ENCODE data around the gene EFCAB5. TPM values are rescaled to one million over a fixed set of nuclear protein-coding genes. Genes with fewer than 3 reads are reported as not detected.

EFCAB5 gene
- total RNA-seq, 1 experiment from 2014 or later, result 0.39 TPM

DNA sequence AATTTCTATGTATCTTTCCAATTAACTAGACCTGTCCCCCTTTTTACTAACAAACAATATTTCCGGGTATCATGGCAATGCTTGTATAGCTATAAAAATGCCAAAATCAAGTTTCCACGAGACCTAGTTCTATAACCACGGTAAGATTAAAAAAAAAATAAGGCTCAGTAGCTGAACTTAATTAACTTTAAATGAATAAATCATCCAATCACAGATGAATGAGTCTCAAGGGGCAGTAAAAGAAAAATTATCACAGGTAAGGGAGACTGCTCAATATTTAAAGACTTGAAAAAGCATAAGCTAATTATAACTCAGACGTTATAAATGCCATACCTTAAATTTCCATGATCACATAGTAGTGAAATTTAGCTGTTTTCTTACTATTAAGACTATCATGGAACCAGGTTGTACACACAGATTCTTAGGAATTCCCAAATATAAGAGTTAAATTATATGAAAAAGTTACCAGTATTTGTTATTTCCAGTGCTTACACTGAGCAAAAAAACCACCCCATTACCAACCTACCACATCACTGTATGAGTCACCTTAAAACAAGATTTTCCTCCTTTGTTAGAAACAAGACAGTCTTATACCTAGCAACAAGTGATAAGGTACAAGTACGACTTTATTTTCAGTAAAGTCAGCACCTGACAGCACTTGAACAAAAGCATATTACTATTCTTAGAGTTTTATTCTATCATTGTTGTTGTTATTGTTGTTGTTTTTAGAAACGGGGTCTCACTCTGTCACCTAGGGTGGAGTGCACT is 32.0 kb upstream of the EFCAB5 start:
- H3K27me3 ChIP-seq (ENCODE audit: control insufficient read depth, insufficient read depth, low read length), result no peaks in the 10 kb centered on the region
- DNase-seq (ENCODE audit: low read depth, low spot score) (no peak), ATAC-seq (no peak)
- POLR2A ChIA-PET, result no interaction called here
- in situ Hi-C loops (cut with HindIII; ENCODE audit: low pct_unique_long_range_greater_than_20kb, low sequenced_read_pairs) (no loop called here), intact Hi-C loops (cut with micrococcal nuclease; ENCODE audit: unreplicated experiment) (no loop called here)
- TF ChIP-seq TCF7L2 (IDR thresholded peaks at IDR 0.05; ENCODE audit: low read depth, low read length), result no peak
- TF ChIP-seq, protein P1, sequence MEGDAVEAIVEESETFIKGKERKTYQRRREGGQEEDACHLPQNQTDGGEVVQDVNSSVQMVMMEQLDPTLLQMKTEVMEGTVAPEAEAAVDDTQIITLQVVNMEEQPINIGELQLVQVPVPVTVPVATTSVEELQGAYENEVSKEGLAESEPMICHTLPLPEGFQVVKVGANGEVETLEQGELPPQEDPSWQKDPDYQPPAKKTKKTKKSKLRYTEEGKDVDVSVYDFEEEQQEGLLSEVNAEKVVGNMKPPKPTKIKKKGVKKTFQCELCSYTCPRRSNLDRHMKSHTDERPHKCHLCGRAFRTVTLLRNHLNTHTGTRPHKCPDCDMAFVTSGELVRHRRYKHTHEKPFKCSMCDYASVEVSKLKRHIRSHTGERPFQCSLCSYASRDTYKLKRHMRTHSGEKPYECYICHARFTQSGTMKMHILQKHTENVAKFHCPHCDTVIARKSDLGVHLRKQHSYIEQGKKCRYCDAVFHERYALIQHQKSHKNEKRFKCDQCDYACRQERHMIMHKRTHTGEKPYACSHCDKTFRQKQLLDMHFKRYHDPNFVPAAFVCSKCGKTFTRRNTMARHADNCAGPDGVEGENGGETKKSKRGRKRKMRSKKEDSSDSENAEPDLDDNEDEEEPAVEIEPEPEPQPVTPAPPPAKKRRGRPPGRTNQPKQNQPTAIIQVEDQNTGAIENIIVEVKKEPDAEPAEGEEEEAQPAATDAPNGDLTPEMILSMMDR (IDR thresholded peaks at IDR 0.05), result no peak
- TF ChIP-seq SIN3A (IDR thresholded peaks at IDR 0.05; ENCODE audit: borderline replicate concordance, insufficient read depth, low read depth, low read length), result no peak
- TF ChIP-seq POLR2AphosphoS5 (IDR thresholded peaks at IDR 0.05; ENCODE audit: low read depth, low read length), result no peak
- TF ChIP-seq, protein P2, sequence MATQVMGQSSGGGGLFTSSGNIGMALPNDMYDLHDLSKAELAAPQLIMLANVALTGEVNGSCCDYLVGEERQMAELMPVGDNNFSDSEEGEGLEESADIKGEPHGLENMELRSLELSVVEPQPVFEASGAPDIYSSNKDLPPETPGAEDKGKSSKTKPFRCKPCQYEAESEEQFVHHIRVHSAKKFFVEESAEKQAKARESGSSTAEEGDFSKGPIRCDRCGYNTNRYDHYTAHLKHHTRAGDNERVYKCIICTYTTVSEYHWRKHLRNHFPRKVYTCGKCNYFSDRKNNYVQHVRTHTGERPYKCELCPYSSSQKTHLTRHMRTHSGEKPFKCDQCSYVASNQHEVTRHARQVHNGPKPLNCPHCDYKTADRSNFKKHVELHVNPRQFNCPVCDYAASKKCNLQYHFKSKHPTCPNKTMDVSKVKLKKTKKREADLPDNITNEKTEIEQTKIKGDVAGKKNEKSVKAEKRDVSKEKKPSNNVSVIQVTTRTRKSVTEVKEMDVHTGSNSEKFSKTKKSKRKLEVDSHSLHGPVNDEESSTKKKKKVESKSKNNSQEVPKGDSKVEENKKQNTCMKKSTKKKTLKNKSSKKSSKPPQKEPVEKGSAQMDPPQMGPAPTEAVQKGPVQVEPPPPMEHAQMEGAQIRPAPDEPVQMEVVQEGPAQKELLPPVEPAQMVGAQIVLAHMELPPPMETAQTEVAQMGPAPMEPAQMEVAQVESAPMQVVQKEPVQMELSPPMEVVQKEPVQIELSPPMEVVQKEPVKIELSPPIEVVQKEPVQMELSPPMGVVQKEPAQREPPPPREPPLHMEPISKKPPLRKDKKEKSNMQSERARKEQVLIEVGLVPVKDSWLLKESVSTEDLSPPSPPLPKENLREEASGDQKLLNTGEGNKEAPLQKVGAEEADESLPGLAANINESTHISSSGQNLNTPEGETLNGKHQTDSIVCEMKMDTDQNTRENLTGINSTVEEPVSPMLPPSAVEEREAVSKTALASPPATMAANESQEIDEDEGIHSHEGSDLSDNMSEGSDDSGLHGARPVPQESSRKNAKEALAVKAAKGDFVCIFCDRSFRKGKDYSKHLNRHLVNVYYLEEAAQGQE (IDR thresholded peaks at IDR 0.05; ENCODE audit: insufficient read depth in 1 of 2, low read depth in 2 of 2, low read length in 1 of 2), result no peak
- no peak overlapping the region for H3K27ac ChIP-seq (ENCODE audit: low read length)
- H3K4me1 ChIP-seq (ENCODE audit: control insufficient read depth, insufficient read depth, low read length), result no peaks in the 10 kb centered on the region
- BruUV-seq (replicated peaks), result TSS peak; percentile 41
- H3K4me3 ChIP-seq (ENCODE audit: low read depth in 2 of 2, low read length in 2 of 2), result no peak overlapping the region
- no peaks in the 10 kb centered on the region for H3K36me3 ChIP-seq (ENCODE audit: control insufficient read depth, insufficient read depth, low read length)
- H3K9me3 ChIP-seq (ENCODE audit: control insufficient read depth, insufficient read depth, low read depth, low read length), result no peaks in the 10 kb centered on the region
- CTCF ChIA-PET, result no interaction called here

DNA sequence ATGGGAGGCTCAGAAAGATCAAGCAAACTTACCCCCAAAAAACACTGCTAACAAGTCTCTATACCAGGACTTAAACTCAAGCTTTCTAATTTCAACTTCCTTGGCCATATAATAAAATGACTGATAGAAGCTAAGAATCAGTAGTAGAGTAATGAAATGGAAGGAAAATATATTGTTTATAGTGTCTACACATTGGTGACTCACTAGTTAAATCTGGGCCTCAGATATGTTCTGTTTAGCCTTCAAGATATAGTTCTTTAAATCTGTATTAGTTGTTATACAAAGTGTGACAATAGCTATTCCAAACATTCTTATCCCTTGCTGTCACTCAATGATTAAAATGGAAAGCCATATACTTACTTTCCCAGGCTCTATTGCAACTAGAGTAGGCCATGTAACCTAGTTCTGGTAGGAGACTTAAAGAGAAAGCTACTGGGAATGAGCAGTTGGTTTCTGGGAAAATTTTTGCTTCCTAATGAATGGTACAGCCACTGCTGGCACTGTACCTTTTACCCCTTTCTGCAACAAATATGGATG is 29.7 kb upstream of the EFCAB5 start:
- H3K9me3 ChIP-seq (ENCODE audit: control insufficient read depth, insufficient read depth, low read depth, low read length), result no peaks in the 10 kb centered on the region
- ATAC-seq (no peak), DNase-seq (ENCODE audit: low read depth, low spot score) (no peak)
- H3K4me3 ChIP-seq (ENCODE audit: low read depth in 2 of 2, low read length in 2 of 2), result no peak overlapping the region
- no peaks in the 10 kb centered on the region for H3K27me3 ChIP-seq (ENCODE audit: control insufficient read depth, insufficient read depth, low read length)
- no TSS peak for BruUV-seq (replicated peaks)
- H3K4me1 ChIP-seq (ENCODE audit: control insufficient read depth, insufficient read depth, low read length), result no peaks in the 10 kb centered on the region
- H3K27ac ChIP-seq (ENCODE audit: low read length), result no peak overlapping the region
- ChIA-PET POLR2A (no interaction called here), CTCF (interaction anchor here (0.6 kb wide), 1 partner anchor 39 kb away, joined by 3 read pairs; no protein-coding TSS in a partner anchor)
- in situ Hi-C loops (cut with HindIII; ENCODE audit: low pct_unique_long_range_greater_than_20kb, low sequenced_read_pairs), result no loop called here
- no peak for TF ChIP-seq POLR2AphosphoS5 (IDR thresholded peaks at IDR 0.05; ENCODE audit: low read depth, low read length)
- TF ChIP-seq TCF7L2 (IDR thresholded peaks at IDR 0.05; ENCODE audit: low read depth, low read length), result no peak
- TF ChIP-seq SIN3A (IDR thresholded peaks at IDR 0.05; ENCODE audit: borderline replicate concordance, insufficient read depth, low read depth, low read length), result no peak
- TF ChIP-seq, protein P1 (IDR thresholded peaks at IDR 0.05), result no peak
- TF ChIP-seq, protein P2 (IDR thresholded peaks at IDR 0.05; ENCODE audit: insufficient read depth in 1 of 2, low read depth in 2 of 2, low read length in 1 of 2), result no peak
- intact Hi-C loops (cut with micrococcal nuclease; ENCODE audit: unreplicated experiment), result no loop called here
- H3K36me3 ChIP-seq (ENCODE audit: control insufficient read depth, insufficient read depth, low read length), result no peaks in the 10 kb centered on the region
